ENCODE data around the gene CTTNBP2. TPM values are rescaled to one million over a fixed set of nuclear protein-coding genes. Genes with fewer than 3 reads are reported as not detected.

CTTNBP2 gene
- total and polyA plus RNA-seq, 10 of the 15 experiments (the other 5 are each of a cell fraction or from before 2014, with no cell fraction given) = 0.04 to 0.43 TPM; not detected in 8

DNA sequence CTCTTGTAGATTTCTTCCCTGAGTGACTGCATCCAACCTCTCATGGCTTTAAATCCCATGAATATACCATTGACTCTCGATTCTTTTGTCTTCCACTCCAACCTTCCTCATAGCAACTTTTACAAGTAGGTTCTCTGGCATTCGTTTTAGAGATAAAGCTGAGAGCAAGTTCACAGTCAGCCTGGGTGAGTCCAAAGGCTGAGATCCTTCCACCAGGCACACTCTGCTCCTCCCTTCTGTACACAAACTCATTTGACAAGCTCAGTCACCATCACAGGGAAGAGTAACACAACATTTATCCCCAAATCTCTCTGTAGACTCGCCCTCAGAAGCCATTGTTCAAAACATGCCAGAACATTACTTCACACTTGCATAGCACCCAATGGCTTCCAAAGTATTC is 10.9 kb downstream of the CTTNBP2 start:
- 0% methylated on average over 3 of the region's 3 CpGs for WGBS (ENCODE audit: insufficient coverage, insufficient replicate concordance, low lambda C conversion rate, missing lambda C conversion rate)
- Histone ChIP-seq H2AFZ (ENCODE audit: control insufficient read depth, low read depth, low read length) (no peak overlapping the region), H3K9ac (ENCODE audit: control insufficient read depth, insufficient read depth, low read length) (no peak overlapping the region), H4K20me1 (ENCODE audit: control insufficient read depth, insufficient read depth) (no peaks in the 10 kb centered on the region), H3K79me2 (ENCODE audit: control insufficient read depth, insufficient read depth, low read length) (no peaks in the 10 kb centered on the region), H3K4me2 (ENCODE audit: control insufficient read depth, insufficient read depth) (no peak overlapping the region), H3K4me3 (no peak overlapping the region), H3K36me3 (ENCODE audit: control insufficient read depth in 2 of 2, insufficient read depth in 2 of 2, low read length in 1 of 2) (no peaks in the 10 kb centered on the region), H3K9me3 (replicated peaks; ENCODE audit: control insufficient read depth, insufficient read depth, low read length) (no peaks in the 10 kb centered on the region), H3K4me1 (ENCODE audit: control insufficient read depth, insufficient read depth, low read length) (no peaks in the 10 kb centered on the region), H3K27ac (ENCODE audit: control insufficient read depth, insufficient read depth) (no peak overlapping the region), H3K27me3 (replicated peaks in 1 of 2; ENCODE audit: control insufficient read depth in 2 of 2, insufficient read depth in 2 of 2, low read length in 1 of 2) (no peaks in the 10 kb centered on the region)
- in situ Hi-C loops (cut with MboI) = no loop called here
- SMC1A ChIA-PET (ENCODE audit: uncharacterized antibody, unreplicated experiment) = interaction anchor here (0.6 kb wide), 1 partner anchor 188 kb away, joined by 3 read pairs; no protein-coding TSS in a partner anchor
- no TSS peak for BruUV-seq (replicated peaks)
- no peak for DNase-seq (ENCODE audit: low read depth, low spot score)
- CTCF ChIA-PET = no interaction called here
- intact Hi-C loops (cut with micrococcal nuclease; ENCODE audit: unreplicated experiment) = no loop called here
- TF ChIP-seq CBX3 (IDR thresholded peaks at IDR 0.05; ENCODE audit: borderline replicate concordance, low read depth) = no peak
- FAIRE-seq = no peak
- POLR2A ChIA-PET = no interaction called here
- no peak for ATAC-seq
- RAD21 ChIA-PET (ENCODE audit: unreplicated experiment) = no interaction called here

DNA sequence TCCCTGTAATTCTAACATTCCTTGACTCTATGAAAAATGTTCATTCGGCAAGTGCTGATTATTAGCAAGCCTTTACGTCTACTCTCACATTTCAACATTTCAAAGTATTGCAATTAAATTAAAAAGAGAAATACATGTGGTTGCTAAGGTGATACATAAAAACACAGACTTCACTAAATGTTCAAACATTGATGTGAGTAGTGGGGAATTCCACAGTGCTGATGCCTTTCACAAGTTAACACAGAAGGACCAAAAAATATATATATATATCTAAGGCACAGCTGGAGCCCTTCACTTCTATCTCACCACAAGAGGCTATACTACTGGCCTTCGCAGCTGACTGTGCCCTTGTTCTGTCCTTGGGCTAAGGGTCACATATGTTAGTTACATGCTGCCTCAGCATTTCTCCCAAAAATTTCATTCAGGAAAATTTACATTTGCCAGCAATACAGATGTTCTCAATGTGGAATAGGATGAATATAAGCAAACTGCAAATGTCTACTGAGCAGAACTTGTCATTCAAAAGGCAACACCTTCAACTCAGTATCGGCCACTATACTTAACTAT is 13.9 kb downstream of the CTTNBP2 start:
- ChIA-PET POLR2A (no interaction called here), RAD21 (ENCODE audit: unreplicated experiment) (no interaction called here), SMC1A (ENCODE audit: uncharacterized antibody, unreplicated experiment) (no interaction called here), CTCF (no interaction called here)
- Histone ChIP-seq H3K4me3 (no peak overlapping the region), H3K27me3 (replicated peaks in 1 of 2; ENCODE audit: control insufficient read depth in 2 of 2, insufficient read depth in 2 of 2, low read length in 1 of 2) (no peaks in the 10 kb centered on the region; a peak in 1 of 4 replicates), H3K36me3 (ENCODE audit: control insufficient read depth in 2 of 2, insufficient read depth in 2 of 2, low read length in 1 of 2) (no peaks in the 10 kb centered on the region), H2AFZ (ENCODE audit: control insufficient read depth, low read depth, low read length) (no peak overlapping the region), H3K9me3 (replicated peaks; ENCODE audit: control insufficient read depth, insufficient read depth, low read length) (no peaks in the 10 kb centered on the region), H3K4me1 (ENCODE audit: control insufficient read depth, insufficient read depth, low read length) (no peaks in the 10 kb centered on the region), H4K20me1 (ENCODE audit: control insufficient read depth, insufficient read depth) (no peaks in the 10 kb centered on the region; the same call in 1 of the 2 replicates), H3K79me2 (ENCODE audit: control insufficient read depth, insufficient read depth, low read length) (no peaks in the 10 kb centered on the region), H3K9ac (ENCODE audit: control insufficient read depth, insufficient read depth, low read length) (no peak overlapping the region), H3K27ac (ENCODE audit: control insufficient read depth, insufficient read depth) (no peak overlapping the region), H3K4me2 (ENCODE audit: control insufficient read depth, insufficient read depth) (no peak overlapping the region)
- in situ Hi-C loops (cut with MboI) = no loop called here
- TF ChIP-seq POLR2AphosphoS2 (IDR thresholded peaks at IDR 0.05; ENCODE audit: low read depth, low read length) = no peak
- no peak for TF ChIP-seq DPF2 (IDR thresholded peaks at IDR 0.05)
- no peak for TF ChIP-seq POLR2AphosphoS5 (IDR thresholded peaks at IDR 0.05; ENCODE audit: low read length)
- no peak for TF ChIP-seq CREB1 (IDR thresholded peaks at IDR 0.05; ENCODE audit: low read depth)
- no peak for TF ChIP-seq MYB (IDR thresholded peaks at IDR 0.05; ENCODE audit: borderline replicate concordance, low read depth, low read length)
- no peak for TF ChIP-seq NRF1 (conservative IDR thresholded peaks at IDR 0.05; ENCODE audit: low read depth, low read length)
- ATAC-seq (no peak), FAIRE-seq (no peak), DNase-seq (ENCODE audit: low read depth, low spot score) (no peak)
- WGBS (ENCODE audit: insufficient coverage, insufficient replicate concordance, low lambda C conversion rate, missing lambda C conversion rate) = 64% methylated on average over 4 of the region's 4 CpGs
- intact Hi-C loops (cut with micrococcal nuclease; ENCODE audit: unreplicated experiment) = no loop called here
- no TSS peak for BruUV-seq (replicated peaks)
